Measurements from ENCODE around the gene RPL10A. TPM values are rescaled to one million over a fixed set of nuclear protein-coding genes. Genes with fewer than 3 reads are reported as not detected.
A peak's percentile ranks its signal among the peaks of the same experiment; 100 is the strongest.

The RPL10A gene
- total and polyA plus RNA-seq, 2 of the 13 experiments (the other 11 are each of a cell fraction or from before 2014, with no cell fraction given) = 1,854 to 2,726 TPM

GRCh38 chr6:35497571-35498421, 29.6 kb downstream of the RPL10A start (continued):
- TF ChIP-seq ZXDC (CRISPR knock-in tag; IDR thresholded peaks at IDR 0.05) (peak; percentile 93), ZSCAN9 (CRISPR knock-in tag; IDR thresholded peaks at IDR 0.05; ENCODE audit: borderline replicate concordance) (peak; percentile 86), MLXIP (CRISPR knock-in tag; IDR thresholded peaks at IDR 0.05; ENCODE audit: borderline replicate concordance) (peak; percentile 12; the same call in 1 of the 2 replicates), SCMH1 (CRISPR knock-in tag; IDR thresholded peaks at IDR 0.05; ENCODE audit: borderline replicate concordance) (no peak), ZBTB14 (CRISPR knock-in tag; IDR thresholded peaks at IDR 0.05) (peak; percentile 42; the same call in 1 of the 2 replicates), ZNF713 (CRISPR knock-in tag; IDR thresholded peaks at IDR 0.05) (no peak), NFE2L2 (IDR thresholded peaks at IDR 0.05; ENCODE audit: low read length) (no peak), ZNF770 (CRISPR knock-in tag; IDR thresholded peaks at IDR 0.05) (no peak), CHD4 (IDR thresholded peaks at IDR 0.05; ENCODE audit: borderline replicate concordance, low read length) (no peak), FOXP4 (CRISPR knock-in tag; IDR thresholded peaks at IDR 0.05) (peak; percentile 8; the same call in 1 of the 2 replicates), CHD2 (IDR thresholded peaks at IDR 0.05; ENCODE audit: low read depth, low read length) (no peak), GRHL1 (CRISPR knock-in tag; conservative IDR thresholded peaks at IDR 0.05) (no peak), ZSCAN25 (CRISPR knock-in tag; IDR thresholded peaks at IDR 0.05) (peak; percentile 43; the same call in 1 of the 2 replicates), ZNF292 (CRISPR knock-in tag; IDR thresholded peaks at IDR 0.05; ENCODE audit: borderline replicate concordance, low read depth) (no peak)
